Panc1 (cell line): ENCODE data around the gene HID1.

Experiments
- POLR2AphosphoS5 ChIP-seq: IDR thresholded peaks from 2 replicates; pipeline ENCODE4 v1.6.1; 2012; ENCODE audit warnings: mild to moderate bottlenecking, low read depth, low read length, moderate library complexity
- TCF7L2 ChIP-seq: IDR thresholded peaks from 2 replicates; pipeline ENCODE4 v1.6.1; 2011; ENCODE audit warnings: mild to moderate bottlenecking, low read depth, low read length, inconsistent platforms
- TF ChIP-seq, protein P1 (sequence below): fragments of 450-650 bp; IDR thresholded peaks from 2 replicates; pipeline ENCODE4 v1.5.1; 2017; ENCODE audit warnings: mild to moderate bottlenecking
- TF ChIP-seq, protein P2 (sequence below), 2 experiments: IDR thresholded peaks; 2 replicates each; pipeline ENCODE4 v1.6.1; 2011 to 2012; ENCODE audit warnings: low read depth in 2 of 2, control low read depth in 1 of 2, low read length in 1 of 2, mild to moderate bottlenecking in 1 of 2, moderate library complexity in 1 of 2; ENCODE audit not compliant: insufficient read depth in 1 of 2

DNA sequence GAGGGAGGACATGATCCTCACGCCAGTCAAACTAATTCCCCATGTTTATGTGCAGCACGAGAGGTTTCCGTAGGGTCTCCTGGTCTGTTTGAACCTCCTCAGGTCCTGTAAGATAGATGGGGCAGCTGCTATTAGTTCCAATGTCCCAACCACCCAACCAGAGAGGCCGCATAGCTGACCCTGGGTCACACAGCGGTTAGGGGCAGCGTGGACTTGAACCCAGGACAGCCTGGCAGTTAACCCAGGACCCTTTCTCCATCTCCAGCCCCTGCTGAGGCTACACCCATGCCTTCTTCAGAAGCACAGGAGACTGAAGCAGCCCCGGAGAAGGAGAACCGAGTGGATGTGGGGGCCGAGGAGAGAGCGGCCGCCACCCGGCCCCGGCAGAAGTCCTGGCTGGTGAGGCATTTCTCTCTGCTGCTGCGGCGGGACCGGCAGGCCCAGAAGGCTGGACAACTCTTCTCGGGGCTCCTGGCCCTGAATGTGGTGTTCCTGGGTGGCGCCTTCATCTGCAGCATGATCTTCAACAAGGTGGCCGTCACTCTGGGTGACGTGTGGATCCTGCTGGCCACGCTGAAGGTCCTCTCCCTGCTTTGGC, 31.3 kb downstream of the HID1 start:
- TF ChIP-seq, protein P1, sequence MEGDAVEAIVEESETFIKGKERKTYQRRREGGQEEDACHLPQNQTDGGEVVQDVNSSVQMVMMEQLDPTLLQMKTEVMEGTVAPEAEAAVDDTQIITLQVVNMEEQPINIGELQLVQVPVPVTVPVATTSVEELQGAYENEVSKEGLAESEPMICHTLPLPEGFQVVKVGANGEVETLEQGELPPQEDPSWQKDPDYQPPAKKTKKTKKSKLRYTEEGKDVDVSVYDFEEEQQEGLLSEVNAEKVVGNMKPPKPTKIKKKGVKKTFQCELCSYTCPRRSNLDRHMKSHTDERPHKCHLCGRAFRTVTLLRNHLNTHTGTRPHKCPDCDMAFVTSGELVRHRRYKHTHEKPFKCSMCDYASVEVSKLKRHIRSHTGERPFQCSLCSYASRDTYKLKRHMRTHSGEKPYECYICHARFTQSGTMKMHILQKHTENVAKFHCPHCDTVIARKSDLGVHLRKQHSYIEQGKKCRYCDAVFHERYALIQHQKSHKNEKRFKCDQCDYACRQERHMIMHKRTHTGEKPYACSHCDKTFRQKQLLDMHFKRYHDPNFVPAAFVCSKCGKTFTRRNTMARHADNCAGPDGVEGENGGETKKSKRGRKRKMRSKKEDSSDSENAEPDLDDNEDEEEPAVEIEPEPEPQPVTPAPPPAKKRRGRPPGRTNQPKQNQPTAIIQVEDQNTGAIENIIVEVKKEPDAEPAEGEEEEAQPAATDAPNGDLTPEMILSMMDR, result no peak
- TF ChIP-seq TCF7L2 (no peak), POLR2AphosphoS5 (no peak)
- TF ChIP-seq, protein P2, sequence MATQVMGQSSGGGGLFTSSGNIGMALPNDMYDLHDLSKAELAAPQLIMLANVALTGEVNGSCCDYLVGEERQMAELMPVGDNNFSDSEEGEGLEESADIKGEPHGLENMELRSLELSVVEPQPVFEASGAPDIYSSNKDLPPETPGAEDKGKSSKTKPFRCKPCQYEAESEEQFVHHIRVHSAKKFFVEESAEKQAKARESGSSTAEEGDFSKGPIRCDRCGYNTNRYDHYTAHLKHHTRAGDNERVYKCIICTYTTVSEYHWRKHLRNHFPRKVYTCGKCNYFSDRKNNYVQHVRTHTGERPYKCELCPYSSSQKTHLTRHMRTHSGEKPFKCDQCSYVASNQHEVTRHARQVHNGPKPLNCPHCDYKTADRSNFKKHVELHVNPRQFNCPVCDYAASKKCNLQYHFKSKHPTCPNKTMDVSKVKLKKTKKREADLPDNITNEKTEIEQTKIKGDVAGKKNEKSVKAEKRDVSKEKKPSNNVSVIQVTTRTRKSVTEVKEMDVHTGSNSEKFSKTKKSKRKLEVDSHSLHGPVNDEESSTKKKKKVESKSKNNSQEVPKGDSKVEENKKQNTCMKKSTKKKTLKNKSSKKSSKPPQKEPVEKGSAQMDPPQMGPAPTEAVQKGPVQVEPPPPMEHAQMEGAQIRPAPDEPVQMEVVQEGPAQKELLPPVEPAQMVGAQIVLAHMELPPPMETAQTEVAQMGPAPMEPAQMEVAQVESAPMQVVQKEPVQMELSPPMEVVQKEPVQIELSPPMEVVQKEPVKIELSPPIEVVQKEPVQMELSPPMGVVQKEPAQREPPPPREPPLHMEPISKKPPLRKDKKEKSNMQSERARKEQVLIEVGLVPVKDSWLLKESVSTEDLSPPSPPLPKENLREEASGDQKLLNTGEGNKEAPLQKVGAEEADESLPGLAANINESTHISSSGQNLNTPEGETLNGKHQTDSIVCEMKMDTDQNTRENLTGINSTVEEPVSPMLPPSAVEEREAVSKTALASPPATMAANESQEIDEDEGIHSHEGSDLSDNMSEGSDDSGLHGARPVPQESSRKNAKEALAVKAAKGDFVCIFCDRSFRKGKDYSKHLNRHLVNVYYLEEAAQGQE (IDR thresholded peaks at IDR 0.05; ENCODE audit: insufficient read depth in 1 of 2, low read depth in 2 of 2, low read length in 1 of 2), result no peak
